Neural cell (in vitro differentiated cells): ENCODE data around the gene ROR2.

ENCODE experiments used
- CTCF ChIP-seq: fragments of 450-650 bp; IDR thresholded peaks from 2 replicates; pipeline ENCODE4 v1.5.1; 2014; ENCODE audit warnings: antibody characterized with exemption, mild to moderate bottlenecking, moderate library complexity; ENCODE audit not compliant: poor library complexity, severe bottlenecking
- POLR2AphosphoS5 ChIP-seq: IDR thresholded peaks from 2 replicates; pipeline ENCODE4 v1.6.1; 2012
- REST ChIP-seq: IDR thresholded peaks from 2 replicates; pipeline ENCODE4 v1.6.1; 2012; ENCODE audit warnings: borderline replicate concordance

- TF ChIP-seq CTCF (no peak), REST (no peak), POLR2AphosphoS5 (no peak)
Measured at GRCh38 chr9:91517801-91518200, 432.2 kb downstream of the ROR2 start.
